Neural progenitor cell (in vitro differentiated cells): Measurements from ENCODE around the gene ARPC5. TPM values are rescaled to one million over a fixed set of nuclear protein-coding genes. Genes with fewer than 3 reads are reported as not detected.
A peak's percentile ranks its signal among the peaks of the same experiment; 100 is the strongest.

Experiments
- DNase-seq: peaks from one replicate; pipeline ENCODE4 v3.0.0-alpha.2; 2016; ENCODE audit warnings: low spot score
- H2AFZ ChIP-seq: fragments of 200-600 bp; sonication (generic); replicated peaks from 2 replicates; pipeline ENCODE4 v1.6.1; 2016; ENCODE audit warnings: antibody characterized with exemption
- H3F3A ChIP-seq: fragments of 200-600 bp; sonication (generic); 2 replicates; pipeline ENCODE4 v1.6.1; 2016; ENCODE audit warnings: antibody characterized with exemption, low read depth
- H3K27ac ChIP-seq: fragments of 200-600 bp; sonication (generic); 2 replicates; pipeline ENCODE4 v1.5.1; 2016; ENCODE audit warnings: mild to moderate bottlenecking
- H3K27me3 ChIP-seq: fragments of 200-600 bp; sonication (generic); 2 replicates; pipeline ENCODE4 v1.6.1; 2016; ENCODE audit warnings: mild to moderate bottlenecking, moderate library complexity
- H3K36me3 ChIP-seq: fragments of 200-600 bp; sonication (generic); 2 replicates; pipeline ENCODE4 v1.5.1; 2016
- H3K4me1 ChIP-seq: fragments of 200-600 bp; sonication (generic); 2 replicates; pipeline ENCODE4 v1.6.1; 2016; ENCODE audit warnings: mixed run types
- H3K4me2 ChIP-seq: fragments of 200-600 bp; sonication (generic); 2 replicates; pipeline ENCODE4 v1.6.1; 2016
- H3K4me3 ChIP-seq: fragments of 200-600 bp; sonication (generic); 2 replicates; pipeline ENCODE4 v1.5.1; 2016
- H3K79me2 ChIP-seq: fragments of 200-600 bp; sonication (generic); 2 replicates; pipeline ENCODE4 v1.6.1; 2016; ENCODE audit warnings: low read depth
- H3K9ac ChIP-seq: fragments of 200-600 bp; sonication (generic); 2 replicates; pipeline ENCODE4 v1.6.1; 2016
- H3K9me3 ChIP-seq: fragments of 200-600 bp; sonication (generic); 2 replicates; pipeline ENCODE4 v1.5.1; 2016; ENCODE audit warnings: low read depth
- H4K20me1 ChIP-seq: fragments of 200-600 bp; sonication (generic); 2 replicates; pipeline ENCODE4 v1.6.1; 2016; ENCODE audit warnings: low read depth
- H3K27ac Mint-ChIP-seq: 3 replicates; pipeline ENCODE4 v1.8.0; 2021; ENCODE audit warnings: mixed read lengths
- H3K27me3 Mint-ChIP-seq: 2 replicates; pipeline ENCODE4 v1.8.0; 2022; ENCODE audit warnings: low read depth, mild to moderate bottlenecking, inconsistent platforms, moderate library complexity, mixed read lengths; ENCODE audit not compliant: insufficient read depth
- H3K36me3 Mint-ChIP-seq: 3 replicates; pipeline ENCODE4 v1.8.0; 2021; ENCODE audit warnings: mixed read lengths
- H3K4me1 Mint-ChIP-seq: 3 replicates; pipeline ENCODE4 v1.8.0; 2021; ENCODE audit warnings: mixed read lengths
- H3K4me3 Mint-ChIP-seq: 3 replicates; pipeline ENCODE4 v1.8.0; 2021; ENCODE audit warnings: mild to moderate bottlenecking, moderate library complexity, mixed read lengths
- H3K9me3 Mint-ChIP-seq: 3 replicates; pipeline ENCODE4 v1.8.0; 2020; ENCODE audit warnings: mixed read lengths
- EZH2 ChIP-seq: fragments of 200-600 bp; sonication (generic); IDR thresholded peaks from 2 replicates; pipeline ENCODE4 v1.6.1; 2017; ENCODE audit warnings: antibody characterized with exemption, mild to moderate bottlenecking, moderate library complexity
- EZH2phosphoT487 ChIP-seq: fragments of 200-600 bp; sonication (generic); IDR thresholded peaks from 2 replicates; pipeline ENCODE4 v1.6.1; 2017; ENCODE audit warnings: antibody characterized with exemption
- total RNA-seq: library from RNA; depleted of rRNA; stranded (reverse); fragments of >200 nt; gene quantifications from 2 replicates; pipeline ENCODE4 v1.2.3, GENCODE V29; 2015; ENCODE audit warnings: low replicate concordance
- TF ChIP-seq, protein P1 (sequence below): fragments of 200-600 bp; sonication (generic); IDR thresholded peaks from 2 replicates; pipeline ENCODE4 v1.5.1; 2017; ENCODE audit warnings: antibody characterized with exemption, mild to moderate bottlenecking

Gene ARPC5
- total RNA-seq, 1 donor from 2014 or later, result 131 TPM

DNA sequence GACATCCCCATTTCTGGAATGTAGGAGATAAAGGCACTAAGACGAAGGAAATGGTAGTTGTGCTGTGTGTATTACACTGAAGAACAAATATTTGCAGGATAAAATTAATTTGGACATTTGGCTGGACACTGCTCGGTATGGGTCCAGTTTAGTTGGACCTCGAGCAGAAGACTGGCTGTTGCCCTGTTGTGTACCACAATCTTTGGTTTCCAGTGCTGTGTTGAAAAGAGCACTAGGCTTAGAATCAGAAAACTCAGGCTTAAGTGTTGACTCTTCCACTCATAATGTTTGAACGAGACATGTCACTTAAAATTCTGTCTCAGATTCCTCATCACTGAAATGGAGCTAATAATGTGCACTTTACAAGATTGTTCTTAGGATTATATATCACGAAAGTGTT, 1.2 kb upstream of the ARPC5 start:
- Mint-ChIP-seq H3K4me1 (peaks cover 38% of the 10 kb centered on the region), H3K4me3 (peak overlapping the region; percentile 100), H3K9me3 (no peaks in the 10 kb centered on the region), H3K27me3 (peaks cover 10% of the 10 kb centered on the region), H3K36me3 (no peaks in the 10 kb centered on the region), H3K27ac (no peak overlapping the region)
- H3K9ac ChIP-seq, result no peak overlapping the region
- peaks cover 25% of the 10 kb centered on the region for H3K4me1 ChIP-seq
- peaks cover 24% of the 10 kb centered on the region for H3F3A ChIP-seq
- H2AFZ ChIP-seq, result no peak overlapping the region
- H3K27me3 ChIP-seq, result peaks cover 19% of the 10 kb centered on the region
- H4K20me1 ChIP-seq, result peaks cover 29% of the 10 kb centered on the region
- H3K27ac ChIP-seq, result no peak overlapping the region
- H3K4me2 ChIP-seq, result peak overlapping the region; percentile 94
- TF ChIP-seq, protein P1, sequence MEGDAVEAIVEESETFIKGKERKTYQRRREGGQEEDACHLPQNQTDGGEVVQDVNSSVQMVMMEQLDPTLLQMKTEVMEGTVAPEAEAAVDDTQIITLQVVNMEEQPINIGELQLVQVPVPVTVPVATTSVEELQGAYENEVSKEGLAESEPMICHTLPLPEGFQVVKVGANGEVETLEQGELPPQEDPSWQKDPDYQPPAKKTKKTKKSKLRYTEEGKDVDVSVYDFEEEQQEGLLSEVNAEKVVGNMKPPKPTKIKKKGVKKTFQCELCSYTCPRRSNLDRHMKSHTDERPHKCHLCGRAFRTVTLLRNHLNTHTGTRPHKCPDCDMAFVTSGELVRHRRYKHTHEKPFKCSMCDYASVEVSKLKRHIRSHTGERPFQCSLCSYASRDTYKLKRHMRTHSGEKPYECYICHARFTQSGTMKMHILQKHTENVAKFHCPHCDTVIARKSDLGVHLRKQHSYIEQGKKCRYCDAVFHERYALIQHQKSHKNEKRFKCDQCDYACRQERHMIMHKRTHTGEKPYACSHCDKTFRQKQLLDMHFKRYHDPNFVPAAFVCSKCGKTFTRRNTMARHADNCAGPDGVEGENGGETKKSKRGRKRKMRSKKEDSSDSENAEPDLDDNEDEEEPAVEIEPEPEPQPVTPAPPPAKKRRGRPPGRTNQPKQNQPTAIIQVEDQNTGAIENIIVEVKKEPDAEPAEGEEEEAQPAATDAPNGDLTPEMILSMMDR, result no peak
- no peak for TF ChIP-seq EZH2
- no peak for TF ChIP-seq EZH2phosphoT487
- peaks cover 37% of the 10 kb centered on the region for H3K79me2 ChIP-seq
- H3K9me3 ChIP-seq, result no peaks in the 10 kb centered on the region
- no peak for DNase-seq
- no peaks in the 10 kb centered on the region for H3K36me3 ChIP-seq
- peak overlapping the region; percentile 80 for H3K4me3 ChIP-seq

GRCh38 chr1:183636334-183636682, 725 bp upstream of the ARPC5 start:
- no peak for DNase-seq
- peaks cover 24% of the 10 kb centered on the region for H3F3A ChIP-seq
- peaks cover 19% of the 10 kb centered on the region for H3K27me3 ChIP-seq
- no peak overlapping the region for H3K9ac ChIP-seq
- Mint-ChIP-seq H3K9me3 (no peaks in the 10 kb centered on the region), H3K27ac (peak overlapping the region; percentile 54), H3K4me3 (peak overlapping the region; percentile 100), H3K36me3 (no peaks in the 10 kb centered on the region), H3K4me1 (peaks cover 40% of the 10 kb centered on the region), H3K27me3 (peaks cover 8% of the 10 kb centered on the region)
- no peaks in the 10 kb centered on the region for H3K36me3 ChIP-seq
- TF ChIP-seq EZH2phosphoT487 (no peak), EZH2 (no peak)
- TF ChIP-seq, protein P1, result no peak
- no peaks in the 10 kb centered on the region for H3K9me3 ChIP-seq
- H4K20me1 ChIP-seq, result peaks cover 30% of the 10 kb centered on the region
- H2AFZ ChIP-seq, result peak overlapping the region; percentile 11
- H3K4me1 ChIP-seq, result peaks cover 28% of the 10 kb centered on the region
- H3K27ac ChIP-seq, result no peak overlapping the region
- peak overlapping the region; percentile 80 for H3K4me3 ChIP-seq
- H3K4me2 ChIP-seq, result peak overlapping the region; percentile 94
- peaks cover 37% of the 10 kb centered on the region for H3K79me2 ChIP-seq

DNA sequence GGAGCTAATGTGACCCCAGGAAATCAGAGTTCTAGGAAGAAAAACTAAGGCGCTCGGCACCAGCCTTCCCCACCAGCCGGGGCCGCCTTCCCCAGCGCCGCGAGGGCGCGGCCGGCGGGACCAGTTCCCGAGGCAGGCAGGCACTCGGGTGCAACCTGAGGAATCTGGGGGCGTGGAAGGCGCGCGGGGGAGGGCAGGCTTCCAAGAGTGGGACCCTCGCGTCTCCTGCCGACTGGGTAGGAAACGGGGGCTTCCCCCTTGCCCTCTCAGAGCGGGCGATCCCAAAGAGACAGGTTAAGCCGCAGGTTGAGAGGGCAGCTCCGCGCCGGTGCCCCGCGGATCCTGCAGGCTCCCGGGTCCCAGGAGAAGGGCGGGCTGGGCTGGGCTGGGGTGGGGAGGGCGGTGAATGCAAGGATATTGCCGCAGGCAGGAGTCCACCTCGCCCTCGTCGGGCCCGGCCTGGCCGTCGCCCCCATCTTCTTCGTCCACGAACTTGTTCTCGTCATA, 431 bp downstream of the ARPC5 start:
- H3F3A ChIP-seq, result peaks cover 24% of the 10 kb centered on the region
- Mint-ChIP-seq H3K4me1 (peaks cover 45% of the 10 kb centered on the region), H3K36me3 (peaks cover 1% of the 10 kb centered on the region), H3K27me3 (peaks cover 8% of the 10 kb centered on the region), H3K9me3 (no peaks in the 10 kb centered on the region), H3K4me3 (peak overlapping the region; percentile 100), H3K27ac (peak overlapping the region; percentile 99)
- TF ChIP-seq, protein P1, result peak; percentile 10
- no peak for TF ChIP-seq EZH2
- no peak for TF ChIP-seq EZH2phosphoT487
- H3K36me3 ChIP-seq, result peaks cover 4% of the 10 kb centered on the region
- H3K79me2 ChIP-seq, result peaks cover 37% of the 10 kb centered on the region
- H3K27ac ChIP-seq, result peak overlapping the region; percentile 61
- DNase-seq, result no peak
- peaks cover 28% of the 10 kb centered on the region for H3K4me1 ChIP-seq
- H4K20me1 ChIP-seq, result peaks cover 30% of the 10 kb centered on the region
- H3K4me3 ChIP-seq, result peak overlapping the region; percentile 80
- H3K9ac ChIP-seq, result peak overlapping the region; percentile 45
- H3K4me2 ChIP-seq, result peak overlapping the region; percentile 94
- H2AFZ ChIP-seq, result peak overlapping the region; percentile 45
- H3K9me3 ChIP-seq, result no peaks in the 10 kb centered on the region
- peaks cover 19% of the 10 kb centered on the region for H3K27me3 ChIP-seq
